Loucy (cell line): Measurements from ENCODE around the gene TMEM132C.

Experiments
- H2AFZ ChIP-seq: fragments of 200-600 bp; sonication (generic); 2 replicates; pipeline ENCODE4 v1.6.0; 2016; ENCODE audit warnings: antibody characterized with exemption, mild to moderate bottlenecking, low read length, moderate library complexity
- H3F3A ChIP-seq: fragments of 200-600 bp; 2 replicates; pipeline ENCODE4 v1.6.0; 2016; ENCODE audit warnings: antibody characterized with exemption, low read depth, mild to moderate bottlenecking
- H3K27me3 ChIP-seq: fragments of 200-600 bp; sonication (generic); 2 replicates; pipeline ENCODE4 v1.6.1; 2014; ENCODE audit warnings: low read length, mild to moderate bottlenecking; ENCODE audit not compliant: insufficient read depth, poor library complexity, severe bottlenecking
- H3K36me3 ChIP-seq: fragments of 200-600 bp; sonication (generic); 2 replicates; pipeline ENCODE4 v1.6.1; 2016; ENCODE audit warnings: low read length; ENCODE audit not compliant: insufficient read depth
- H3K4me1 ChIP-seq: fragments of 200-600 bp; sonication (generic); 2 replicates; pipeline ENCODE4 v1.5.1; 2014; ENCODE audit warnings: low read length, mild to moderate bottlenecking; ENCODE audit not compliant: insufficient read depth, poor library complexity, severe bottlenecking
- H3K4me2 ChIP-seq: fragments of 200-600 bp; sonication (generic); 2 replicates; pipeline ENCODE4 v1.6.0; 2014; ENCODE audit warnings: antibody characterized with exemption, low read length, low read depth, mild to moderate bottlenecking; ENCODE audit not compliant: poor library complexity, severe bottlenecking
- H3K4me3 ChIP-seq: fragments of 200-600 bp; sonication (generic); 2 replicates; pipeline ENCODE4 v1.5.1; 2014; ENCODE audit warnings: low read length, mild to moderate bottlenecking, mixed read lengths; ENCODE audit not compliant: poor library complexity, severe bottlenecking
- H3K79me2 ChIP-seq: fragments of 200-600 bp; sonication (generic); 2 replicates; pipeline ENCODE4 v1.6.1; 2014; ENCODE audit warnings: low read length; ENCODE audit not compliant: insufficient read depth
- H3K9ac ChIP-seq: fragments of 200-600 bp; sonication (generic); 2 replicates; pipeline ENCODE4 v1.6.0; 2014; ENCODE audit warnings: mild to moderate bottlenecking, low read depth, low read length, moderate library complexity; ENCODE audit not compliant: poor library complexity, severe bottlenecking
- H3K9me2 ChIP-seq: fragments of 200-600 bp; sonication (generic); replicated peaks from 2 replicates; pipeline ENCODE4 v1.6.1; 2016; ENCODE audit warnings: low read depth, low read length, mixed read lengths
- H3K9me3 ChIP-seq: fragments of 200-600 bp; sonication (generic); 2 replicates; pipeline ENCODE4 v1.6.1; 2014; ENCODE audit warnings: mild to moderate bottlenecking, antibody characterized with exemption, low read length, low read depth; ENCODE audit not compliant: insufficient read depth
- H4K20me1 ChIP-seq: fragments of 200-600 bp; sonication (generic); 2 replicates; pipeline ENCODE4 v1.6.0; 2014; ENCODE audit warnings: antibody characterized with exemption, low read length, mild to moderate bottlenecking; ENCODE audit not compliant: insufficient read depth, poor library complexity, severe bottlenecking
- EZH2phosphoT487 ChIP-seq: fragments of 200-600 bp; IDR thresholded peaks from 2 replicates; pipeline ENCODE4 v1.6.1; 2018; ENCODE audit warnings: antibody characterized with exemption, mild to moderate bottlenecking, moderate library complexity, borderline replicate concordance
- TF ChIP-seq, protein P1 (sequence below): fragments of 200-600 bp; sonication (generic); conservative IDR thresholded peaks from 2 replicates; pipeline ENCODE4 v1.5.1; 2014; ENCODE audit warnings: mild to moderate bottlenecking, antibody characterized with exemption, low read length

Gene TMEM132C

DNA sequence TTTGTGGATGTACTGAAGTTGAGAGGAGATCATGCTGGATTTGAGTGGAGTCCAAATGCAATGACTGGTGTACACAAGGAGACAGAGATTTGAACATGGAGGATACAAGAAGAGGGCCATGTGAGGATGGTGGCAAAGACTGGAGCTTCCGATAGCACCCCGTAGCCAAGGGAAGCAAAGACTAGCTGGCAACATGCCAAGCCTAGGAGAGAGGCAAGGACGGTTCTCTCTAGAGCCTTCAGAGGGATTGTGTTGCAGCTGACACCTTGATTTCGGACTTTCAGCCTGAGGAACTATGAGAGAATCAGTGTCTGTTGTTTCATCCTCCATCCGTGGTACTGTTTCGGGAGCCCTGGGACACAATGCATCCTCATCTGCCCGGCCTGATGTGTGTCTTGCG is 354.3 kb downstream of the TMEM132C start:
- TF ChIP-seq, protein P1, sequence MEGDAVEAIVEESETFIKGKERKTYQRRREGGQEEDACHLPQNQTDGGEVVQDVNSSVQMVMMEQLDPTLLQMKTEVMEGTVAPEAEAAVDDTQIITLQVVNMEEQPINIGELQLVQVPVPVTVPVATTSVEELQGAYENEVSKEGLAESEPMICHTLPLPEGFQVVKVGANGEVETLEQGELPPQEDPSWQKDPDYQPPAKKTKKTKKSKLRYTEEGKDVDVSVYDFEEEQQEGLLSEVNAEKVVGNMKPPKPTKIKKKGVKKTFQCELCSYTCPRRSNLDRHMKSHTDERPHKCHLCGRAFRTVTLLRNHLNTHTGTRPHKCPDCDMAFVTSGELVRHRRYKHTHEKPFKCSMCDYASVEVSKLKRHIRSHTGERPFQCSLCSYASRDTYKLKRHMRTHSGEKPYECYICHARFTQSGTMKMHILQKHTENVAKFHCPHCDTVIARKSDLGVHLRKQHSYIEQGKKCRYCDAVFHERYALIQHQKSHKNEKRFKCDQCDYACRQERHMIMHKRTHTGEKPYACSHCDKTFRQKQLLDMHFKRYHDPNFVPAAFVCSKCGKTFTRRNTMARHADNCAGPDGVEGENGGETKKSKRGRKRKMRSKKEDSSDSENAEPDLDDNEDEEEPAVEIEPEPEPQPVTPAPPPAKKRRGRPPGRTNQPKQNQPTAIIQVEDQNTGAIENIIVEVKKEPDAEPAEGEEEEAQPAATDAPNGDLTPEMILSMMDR = no peak
- TF ChIP-seq EZH2phosphoT487 = no peak
- Histone ChIP-seq H3K79me2 (no peaks in the 10 kb centered on the region), H4K20me1 (no peaks in the 10 kb centered on the region), H3F3A (no peaks in the 10 kb centered on the region), H3K4me1 (no peaks in the 10 kb centered on the region), H3K4me2 (no peak overlapping the region), H3K9ac (no peak overlapping the region), H3K4me3 (no peak overlapping the region), H3K36me3 (no peaks in the 10 kb centered on the region), H3K27me3 (no peaks in the 10 kb centered on the region), H3K9me2 (no peaks in the 10 kb centered on the region), H2AFZ (no peak overlapping the region), H3K9me3 (no peaks in the 10 kb centered on the region)

DNA sequence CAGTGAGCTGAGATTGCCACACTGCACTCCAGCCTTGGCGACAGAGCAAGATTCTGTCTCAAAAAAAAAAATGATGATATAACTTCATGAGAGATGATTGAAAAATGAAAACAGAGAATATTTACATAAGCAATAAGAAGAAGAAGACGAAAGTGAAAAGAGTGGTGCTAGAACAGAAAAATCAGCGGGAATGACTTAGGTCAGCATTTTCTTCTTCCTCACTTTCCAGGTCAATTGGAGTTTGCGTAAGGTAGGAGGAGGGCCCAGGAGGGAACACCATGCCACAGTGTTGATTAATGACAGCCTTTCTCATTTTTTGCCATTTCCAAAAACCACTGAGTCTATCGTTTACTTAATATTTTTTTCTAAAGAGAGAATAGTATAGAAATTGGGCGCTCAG is 356.8 kb downstream of the TMEM132C start:
- H2AFZ ChIP-seq = no peak overlapping the region
- TF ChIP-seq EZH2phosphoT487 = no peak
- TF ChIP-seq, protein P1 = no peak

GRCh38 chr12:128626808-128627320 is 359.9 kb downstream of the TMEM132C start:
- Histone ChIP-seq H3F3A (no peaks in the 10 kb centered on the region), H4K20me1 (no peaks in the 10 kb centered on the region), H3K4me3 (no peak overlapping the region), H3K36me3 (no peaks in the 10 kb centered on the region), H3K9me3 (no peaks in the 10 kb centered on the region; the same call in 1 of the 2 replicates), H3K9me2 (no peaks in the 10 kb centered on the region), H3K9ac (no peak overlapping the region), H3K27me3 (no peaks in the 10 kb centered on the region), H3K4me1 (no peaks in the 10 kb centered on the region), H3K79me2 (no peaks in the 10 kb centered on the region), H2AFZ (no peak overlapping the region), H3K4me2 (no peak overlapping the region)
- TF ChIP-seq, protein P1 = no peak
- no peak for TF ChIP-seq EZH2phosphoT487

More for the DNA sequence above, 356.8 kb downstream of the TMEM132C start:
- Histone ChIP-seq H3F3A (no peaks in the 10 kb centered on the region), H3K9me3 (no peaks in the 10 kb centered on the region), H3K9me2 (no peaks in the 10 kb centered on the region), H3K79me2 (no peaks in the 10 kb centered on the region), H3K27me3 (no peaks in the 10 kb centered on the region), H3K4me1 (no peaks in the 10 kb centered on the region), H3K36me3 (no peaks in the 10 kb centered on the region), H3K4me2 (no peak overlapping the region), H4K20me1 (no peaks in the 10 kb centered on the region), H3K9ac (no peak overlapping the region), H3K4me3 (no peak overlapping the region)
